Central memory CD8-positive, alpha-beta T cell (primary cell): ENCODE results near the gene CELSR1.

ENCODE experiments used
- ATAC-seq: fragments of 150-1000 bp; cut with Tn5 transposase; replicated peaks from 2 replicates; pipeline ENCODE4 v1.10.0; 2022; ENCODE audit warnings: mild to moderate bottlenecking, moderate FRiP score, moderate number of reproducible peaks; ENCODE audit not compliant: poor library complexity, severe bottlenecking; ENCODE audit errors: extremely low read depth
- DNase-seq, 2 donors: peaks; one replicate each; pipeline ENCODE4 v3.0.0; 2021; ENCODE audit warnings: low spot score in 2 of 2
- H3K27ac Mint-ChIP-seq: one replicate; pipeline ENCODE4 v1.8.0; 2022; ENCODE audit warnings: low read depth, mild to moderate bottlenecking, moderate library complexity, mixed read lengths
- H3K27me3 Mint-ChIP-seq: one replicate; pipeline ENCODE4 v1.8.0; 2022; ENCODE audit warnings: mixed read lengths
- H3K36me3 Mint-ChIP-seq: one replicate; pipeline ENCODE4 v1.8.0; 2022; ENCODE audit warnings: mild to moderate bottlenecking, moderate library complexity, mixed read lengths; ENCODE audit not compliant: insufficient read depth
- H3K4me1 Mint-ChIP-seq: one replicate; pipeline ENCODE4 v1.8.0; 2022; ENCODE audit warnings: mixed read lengths
- H3K4me3 Mint-ChIP-seq: one replicate; pipeline ENCODE4 v1.8.0; 2022; ENCODE audit warnings: mild to moderate bottlenecking, moderate library complexity, mixed read lengths
- H3K9me3 Mint-ChIP-seq: one replicate; pipeline ENCODE4 v1.8.0; 2022; ENCODE audit warnings: mixed read lengths

CELSR1 gene

DNA sequence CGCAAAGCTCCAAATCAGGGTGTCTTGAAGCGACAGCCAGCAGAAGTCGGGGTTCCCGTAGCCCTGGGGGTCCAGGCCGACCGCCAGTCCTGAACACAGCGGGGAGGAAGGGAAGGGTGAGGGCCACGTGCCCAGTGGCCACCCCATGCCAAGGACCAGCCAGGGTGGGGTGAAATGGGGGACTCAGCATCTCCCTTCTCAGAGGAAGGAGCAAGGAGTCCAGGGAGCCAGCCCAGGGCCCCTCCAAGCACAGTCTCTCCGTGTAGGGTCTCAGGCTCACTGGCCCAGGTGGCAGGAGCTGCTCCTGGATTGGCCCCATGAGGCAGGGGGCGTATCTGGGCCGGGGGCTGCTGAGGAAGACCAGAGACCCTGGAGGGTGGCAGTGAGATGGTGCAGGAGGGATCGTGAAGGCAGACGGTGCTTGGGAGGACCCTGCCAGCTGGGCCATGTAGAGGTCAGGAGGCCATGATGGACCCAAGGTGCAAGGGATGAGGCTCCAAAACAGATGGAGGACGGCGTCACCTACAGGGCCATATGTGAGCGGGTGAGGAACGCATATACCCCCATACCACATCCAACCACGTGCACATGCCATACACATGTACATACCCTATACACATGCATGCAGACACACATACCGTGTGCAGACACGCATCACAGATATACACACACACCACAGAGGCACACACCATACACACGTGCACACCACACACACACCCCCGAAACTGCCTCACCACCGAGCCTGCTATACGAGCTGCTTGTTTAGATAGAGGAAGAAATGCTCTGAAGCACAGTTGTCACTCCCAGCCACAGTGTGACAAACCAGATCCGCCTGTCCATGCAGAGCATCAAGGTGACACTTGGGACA lies 167.5 kb downstream of the CELSR1 start:
- DNase-seq (peak in 1 of 2 donors; percentile 14), ATAC-seq (peak; percentile 31)
- peaks cover 5% of the 10 kb centered on the region for H3K36me3 Mint-ChIP-seq
- peaks cover 58% of the 10 kb centered on the region for H3K4me1 Mint-ChIP-seq
- H3K9me3 Mint-ChIP-seq = no peaks in the 10 kb centered on the region
- no peaks in the 10 kb centered on the region for H3K27me3 Mint-ChIP-seq
- peak overlapping the region; percentile 91 for H3K27ac Mint-ChIP-seq
- peak overlapping the region; percentile 73 for H3K4me3 Mint-ChIP-seq

GRCh38 chr22:46368871-46369715 lies 168.3 kb downstream of the CELSR1 start:
- no peaks in the 10 kb centered on the region for H3K27me3 Mint-ChIP-seq
- H3K4me3 Mint-ChIP-seq = no peak overlapping the region
- H3K9me3 Mint-ChIP-seq = no peaks in the 10 kb centered on the region
- ATAC-seq = no peak
- DNase-seq = no peak
- peak overlapping the region; percentile 91 for H3K27ac Mint-ChIP-seq
- H3K4me1 Mint-ChIP-seq = peaks cover 52% of the 10 kb centered on the region
- peaks cover 5% of the 10 kb centered on the region for H3K36me3 Mint-ChIP-seq

GRCh38 chr22:46368422-46368821 lies 169.0 kb downstream of the CELSR1 start:
- Mint-ChIP-seq H3K27ac (no peak overlapping the region), H3K27me3 (no peaks in the 10 kb centered on the region), H3K9me3 (no peaks in the 10 kb centered on the region), H3K4me3 (no peak overlapping the region), H3K4me1 (peaks cover 46% of the 10 kb centered on the region), H3K36me3 (peaks cover 2% of the 10 kb centered on the region)
- DNase-seq = no peak
- ATAC-seq = no peak

DNA sequence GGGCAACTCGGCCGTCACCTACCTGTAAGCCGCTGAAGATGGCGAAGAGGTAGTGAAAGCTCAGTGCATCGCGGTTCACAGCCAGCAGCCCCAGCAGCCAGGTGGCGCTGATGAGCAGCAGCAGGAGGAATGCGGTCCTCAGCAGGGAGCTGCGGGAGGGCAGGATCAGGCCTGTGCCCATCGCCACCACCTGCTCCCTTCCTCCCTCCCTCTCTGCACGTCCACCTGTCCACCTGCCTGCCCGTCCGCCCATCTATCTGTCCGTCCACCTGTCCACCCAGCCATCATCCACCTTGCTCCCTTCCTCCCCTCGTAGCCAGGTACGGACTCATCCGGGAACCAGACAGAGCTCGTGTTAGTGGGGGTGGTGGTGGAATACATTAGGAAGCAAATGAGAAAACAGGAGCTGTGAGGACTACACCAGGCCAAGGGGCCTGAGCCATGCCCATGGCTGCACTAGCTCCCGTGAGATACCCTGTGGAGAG lies 169.7 kb downstream of the CELSR1 start:
- no peak overlapping the region for H3K4me3 Mint-ChIP-seq
- H3K9me3 Mint-ChIP-seq = no peaks in the 10 kb centered on the region
- no peak overlapping the region for H3K27ac Mint-ChIP-seq
- H3K27me3 Mint-ChIP-seq = peaks cover 6% of the 10 kb centered on the region
- peaks cover 42% of the 10 kb centered on the region for H3K4me1 Mint-ChIP-seq
- H3K36me3 Mint-ChIP-seq = peaks cover 2% of the 10 kb centered on the region
- ATAC-seq (no peak), DNase-seq (peak; percentile 64 to 65)

DNA sequence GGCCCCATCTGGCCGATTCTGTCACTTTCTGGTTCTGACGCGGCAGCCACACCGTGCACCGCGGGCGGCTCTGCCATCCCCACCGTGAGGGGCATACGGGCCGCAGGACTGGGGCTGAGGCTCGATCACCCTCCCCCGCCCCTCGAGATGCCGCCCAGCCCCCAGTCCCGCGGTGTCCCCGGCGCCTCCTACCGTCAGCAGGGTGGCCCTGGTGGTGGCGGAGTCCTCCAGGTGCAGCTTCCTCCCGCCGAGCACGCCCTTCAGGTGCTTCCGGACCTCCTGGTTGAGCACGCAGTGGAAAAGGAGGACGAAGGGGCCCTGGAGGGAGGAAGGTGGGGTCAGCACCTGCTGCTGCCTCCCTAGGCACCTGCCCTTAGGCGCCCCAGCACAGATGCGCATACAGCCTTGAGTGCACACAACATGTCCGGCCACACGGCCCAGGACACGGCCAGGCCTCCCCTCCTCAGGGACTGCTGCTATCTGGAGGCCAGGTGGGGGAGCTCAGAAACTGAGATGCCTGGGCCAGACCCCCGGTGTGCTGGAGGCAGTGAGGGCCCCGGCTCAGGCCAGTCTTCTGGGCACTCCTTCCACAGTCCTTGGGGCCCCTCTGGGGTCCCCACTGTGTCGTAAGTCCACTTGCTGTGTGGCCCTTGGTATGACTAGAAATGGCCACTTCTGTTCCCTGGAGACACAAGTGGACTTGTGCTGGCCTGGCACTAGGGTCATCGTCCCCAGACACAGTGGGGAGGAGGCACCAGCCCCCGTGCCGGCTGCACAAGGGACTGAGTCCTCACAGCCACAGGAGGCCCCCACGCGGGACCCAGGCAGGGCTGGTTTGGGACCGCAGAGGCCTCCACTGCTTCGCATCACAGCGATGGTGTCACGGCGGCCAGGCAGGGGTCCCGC lies 170.4 kb downstream of the CELSR1 start:
- H3K9me3 Mint-ChIP-seq = no peaks in the 10 kb centered on the region
- H3K27ac Mint-ChIP-seq = no peak overlapping the region
- DNase-seq (no peak), ATAC-seq (no peak)
- H3K36me3 Mint-ChIP-seq = peaks cover 2% of the 10 kb centered on the region
- peaks cover 35% of the 10 kb centered on the region for H3K4me1 Mint-ChIP-seq
- peaks cover 8% of the 10 kb centered on the region for H3K27me3 Mint-ChIP-seq
- no peak overlapping the region for H3K4me3 Mint-ChIP-seq

- H3K4me1 Mint-ChIP-seq = peaks cover 28% of the 10 kb centered on the region
- no peaks in the 10 kb centered on the region for H3K36me3 Mint-ChIP-seq
- no peak overlapping the region for H3K27ac Mint-ChIP-seq
- no peak for DNase-seq
- no peaks in the 10 kb centered on the region for H3K9me3 Mint-ChIP-seq
- H3K27me3 Mint-ChIP-seq = peaks cover 8% of the 10 kb centered on the region
- H3K4me3 Mint-ChIP-seq = no peak overlapping the region
- no peak for ATAC-seq
Observed at GRCh38 chr22:46366327-46366731, 171.1 kb downstream of the CELSR1 start.

- Mint-ChIP-seq H3K4me1 (peaks cover 17% of the 10 kb centered on the region), H3K36me3 (no peaks in the 10 kb centered on the region), H3K9me3 (no peaks in the 10 kb centered on the region), H3K27ac (no peak overlapping the region), H3K4me3 (no peak overlapping the region), H3K27me3 (peaks cover 8% of the 10 kb centered on the region)
- ATAC-seq (no peak), DNase-seq (no peak)
Observed at GRCh38 chr22:46365166-46365624, 172.2 kb downstream of the CELSR1 start.

- H3K4me1 Mint-ChIP-seq = peaks cover 10% of the 10 kb centered on the region
- H3K27ac Mint-ChIP-seq = no peak overlapping the region
- no peaks in the 10 kb centered on the region for H3K9me3 Mint-ChIP-seq
- H3K4me3 Mint-ChIP-seq = no peak overlapping the region
- H3K27me3 Mint-ChIP-seq = peaks cover 8% of the 10 kb centered on the region
- ATAC-seq = no peak
- no peak for DNase-seq
- no peaks in the 10 kb centered on the region for H3K36me3 Mint-ChIP-seq
Observed at GRCh38 chr22:46364341-46365165, 172.9 kb downstream of the CELSR1 start.

- Mint-ChIP-seq H3K4me3 (no peak overlapping the region), H3K27me3 (peaks cover 8% of the 10 kb centered on the region), H3K27ac (no peak overlapping the region), H3K4me1 (peaks cover 10% of the 10 kb centered on the region), H3K36me3 (no peaks in the 10 kb centered on the region), H3K9me3 (no peaks in the 10 kb centered on the region)
- ATAC-seq (no peak), DNase-seq (no peak)
Observed at GRCh38 chr22:46363611-46364321, 173.7 kb downstream of the CELSR1 start.

DNA sequence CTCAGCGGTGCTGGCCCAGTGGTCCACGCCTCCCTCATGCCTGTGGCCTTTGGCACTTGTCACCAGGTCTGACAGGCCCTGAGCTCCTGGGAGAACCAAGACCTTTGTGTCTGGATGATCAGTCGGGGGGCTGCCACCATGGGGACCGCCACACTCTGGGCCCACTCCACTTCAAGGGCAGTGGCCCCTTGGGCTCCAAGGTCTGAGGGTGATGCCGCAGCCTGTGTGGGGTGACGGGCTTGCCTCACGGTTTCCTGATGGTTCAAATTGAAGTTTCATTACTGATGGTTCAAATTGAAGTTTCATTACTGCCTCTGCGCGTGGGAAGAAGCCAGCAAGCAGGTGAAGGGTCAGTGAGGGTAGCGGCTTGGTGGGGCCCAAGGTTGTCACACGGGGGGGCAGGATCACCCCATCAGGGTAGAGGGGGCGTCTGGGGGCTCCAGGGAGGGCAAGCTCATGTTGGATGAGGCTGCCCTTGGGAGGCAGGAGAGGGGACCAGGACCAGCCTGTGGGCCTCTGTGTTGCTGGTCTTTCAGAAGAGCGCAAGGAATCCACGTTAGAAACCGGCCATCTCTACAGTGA lies 174.4 kb downstream of the CELSR1 start:
- peaks cover 5% of the 10 kb centered on the region for H3K4me1 Mint-ChIP-seq
- no peaks in the 10 kb centered on the region for H3K9me3 Mint-ChIP-seq
- H3K4me3 Mint-ChIP-seq = no peak overlapping the region
- no peaks in the 10 kb centered on the region for H3K36me3 Mint-ChIP-seq
- DNase-seq = no peak
- ATAC-seq = no peak
- no peak overlapping the region for H3K27ac Mint-ChIP-seq
- peaks cover 8% of the 10 kb centered on the region for H3K27me3 Mint-ChIP-seq
